Parathyroid adenoma (tissue), 2 donors: ENCODE measurements around the gene TDRD9.

Experiments
- H2AFZ ChIP-seq: fragments of 300-600 bp; sonication (generic); one replicate; pipeline ENCODE4 v1.7.0; 2017; ENCODE audit warnings: antibody characterized with exemption, mild to moderate bottlenecking
- H3K27ac ChIP-seq: fragments of 300-600 bp; sonication (generic); one replicate; pipeline ENCODE4 v1.7.0; 2017
- H3K27me3 ChIP-seq: fragments of 300-600 bp; sonication (generic); one replicate; pipeline ENCODE4 v1.7.0; 2017; ENCODE audit warnings: low read length; ENCODE audit not compliant: control insufficient read depth, insufficient read depth
- H3K36me3 ChIP-seq: fragments of 300-600 bp; sonication (generic); one replicate; pipeline ENCODE4 v1.7.0; 2017; ENCODE audit warnings: low read length; ENCODE audit not compliant: control insufficient read depth, insufficient read depth
- H3K4me1 ChIP-seq: fragments of 300-600 bp; sonication (generic); one replicate; pipeline ENCODE4 v1.7.0; 2017; ENCODE audit warnings: control low read depth
- H3K4me2 ChIP-seq: fragments of 300-600 bp; sonication (generic); one replicate; pipeline ENCODE4 v1.7.0; 2017; ENCODE audit warnings: low read length
- H3K4me3 ChIP-seq: fragments of 300-600 bp; sonication (generic); one replicate; pipeline ENCODE4 v1.7.0; 2017; ENCODE audit warnings: low read depth, low read length
- H3K79me2 ChIP-seq: fragments of 300-600 bp; sonication (generic); one replicate; pipeline ENCODE4 v1.7.0; 2017; ENCODE audit warnings: control low read depth
- H3K9ac ChIP-seq: fragments of 300-600 bp; sonication (generic); one replicate; pipeline ENCODE4 v1.7.0; 2017; ENCODE audit warnings: mild to moderate bottlenecking
- H3K9me3 ChIP-seq: fragments of 300-600 bp; sonication (generic); one replicate; pipeline ENCODE4 v1.7.0; 2017; ENCODE audit warnings: low read length; ENCODE audit not compliant: control insufficient read depth
- TF ChIP-seq, protein P1 (sequence below): fragments of 300-600 bp; sonication (generic); IDR thresholded peaks from one replicate; pipeline ENCODE4 v1.7.0; 2017; ENCODE audit warnings: antibody characterized with exemption, mild to moderate bottlenecking
- donor health status: primary hyperparathyroidism.

TDRD9 gene

DNA sequence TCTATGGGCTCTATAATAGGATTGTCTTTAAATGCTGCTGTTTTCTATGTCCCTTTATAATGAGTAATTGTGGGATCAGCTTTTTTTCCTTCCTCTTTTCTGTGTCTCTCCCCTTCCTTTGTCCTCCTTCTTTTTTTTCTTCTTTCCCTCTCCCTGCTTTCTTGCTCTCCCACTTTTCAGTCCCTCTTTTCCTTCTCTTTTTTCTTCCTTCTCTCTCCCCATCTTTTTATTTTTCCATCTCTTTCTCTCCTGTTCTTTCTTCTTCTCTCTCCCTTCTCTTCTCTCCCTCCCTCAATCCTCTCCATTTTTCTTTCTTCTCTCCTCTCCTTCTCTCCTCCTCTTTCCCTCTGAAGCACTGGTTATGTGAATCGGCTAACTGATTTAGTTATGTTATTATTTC, 76.6 kb downstream of the TDRD9 start:
- Histone ChIP-seq H3K4me1 (peaks cover 13% of the 10 kb centered on the region), H3K79me2 (no peaks in the 10 kb centered on the region), H3K9ac (no peak overlapping the region), H3K9me3 (no peaks in the 10 kb centered on the region), H2AFZ (no peak overlapping the region), H3K27me3 (no peaks in the 10 kb centered on the region), H3K4me2 (no peak overlapping the region), H3K4me3 (no peak overlapping the region), H3K27ac (no peak overlapping the region), H3K36me3 (no peaks in the 10 kb centered on the region)
- TF ChIP-seq, protein P1, sequence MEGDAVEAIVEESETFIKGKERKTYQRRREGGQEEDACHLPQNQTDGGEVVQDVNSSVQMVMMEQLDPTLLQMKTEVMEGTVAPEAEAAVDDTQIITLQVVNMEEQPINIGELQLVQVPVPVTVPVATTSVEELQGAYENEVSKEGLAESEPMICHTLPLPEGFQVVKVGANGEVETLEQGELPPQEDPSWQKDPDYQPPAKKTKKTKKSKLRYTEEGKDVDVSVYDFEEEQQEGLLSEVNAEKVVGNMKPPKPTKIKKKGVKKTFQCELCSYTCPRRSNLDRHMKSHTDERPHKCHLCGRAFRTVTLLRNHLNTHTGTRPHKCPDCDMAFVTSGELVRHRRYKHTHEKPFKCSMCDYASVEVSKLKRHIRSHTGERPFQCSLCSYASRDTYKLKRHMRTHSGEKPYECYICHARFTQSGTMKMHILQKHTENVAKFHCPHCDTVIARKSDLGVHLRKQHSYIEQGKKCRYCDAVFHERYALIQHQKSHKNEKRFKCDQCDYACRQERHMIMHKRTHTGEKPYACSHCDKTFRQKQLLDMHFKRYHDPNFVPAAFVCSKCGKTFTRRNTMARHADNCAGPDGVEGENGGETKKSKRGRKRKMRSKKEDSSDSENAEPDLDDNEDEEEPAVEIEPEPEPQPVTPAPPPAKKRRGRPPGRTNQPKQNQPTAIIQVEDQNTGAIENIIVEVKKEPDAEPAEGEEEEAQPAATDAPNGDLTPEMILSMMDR = no peak

DNA sequence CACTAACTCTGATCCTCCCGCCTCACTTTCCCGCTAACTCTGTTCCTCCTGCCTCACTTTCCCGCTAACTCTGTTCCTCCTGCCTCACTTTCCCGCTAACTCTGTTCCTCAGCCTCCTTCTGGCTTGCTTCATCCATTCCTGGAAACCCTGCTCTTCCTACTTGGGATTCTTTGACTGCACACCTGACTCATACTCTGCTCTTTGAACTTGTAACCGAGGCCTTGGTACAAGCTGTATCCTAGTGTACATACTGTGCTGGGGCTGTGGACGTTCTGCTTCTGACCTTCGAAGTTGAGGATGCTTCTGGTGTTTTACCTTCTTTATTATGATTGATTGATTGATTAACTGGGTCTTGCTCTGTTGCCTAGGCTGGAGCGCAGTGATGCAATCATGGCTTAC, 77.2 kb downstream of the TDRD9 start:
- TF ChIP-seq, protein P1 = no peak
- no peak overlapping the region for H2AFZ ChIP-seq

DNA sequence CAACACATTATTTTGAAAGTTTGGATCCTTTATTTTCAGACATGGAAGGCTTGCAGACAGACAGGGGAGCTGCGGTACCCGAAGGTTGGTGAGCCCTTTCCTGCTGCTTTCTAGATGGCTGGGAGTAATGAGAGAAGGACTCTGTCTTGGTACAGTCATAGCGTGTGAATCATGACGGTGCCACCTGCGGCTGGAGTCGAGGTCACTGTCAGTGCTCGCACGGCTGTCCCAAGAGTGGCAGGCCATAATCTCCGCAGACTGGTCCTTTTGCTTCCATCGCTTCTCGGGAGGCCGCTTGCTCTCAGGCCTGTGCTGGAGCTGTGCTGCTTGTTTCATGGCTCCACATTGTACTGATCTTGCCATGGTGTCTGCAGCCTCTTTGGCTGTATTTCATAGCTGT, 78.9 kb downstream of the TDRD9 start:
- no peaks in the 10 kb centered on the region for H3K9me3 ChIP-seq
- no peak overlapping the region for H3K4me2 ChIP-seq
- H3K4me1 ChIP-seq = peaks cover 18% of the 10 kb centered on the region
- TF ChIP-seq, protein P1 = no peak
- H3K79me2 ChIP-seq = no peaks in the 10 kb centered on the region
- H3K27ac ChIP-seq = no peak overlapping the region
- H3K27me3 ChIP-seq = no peaks in the 10 kb centered on the region
- no peaks in the 10 kb centered on the region for H3K36me3 ChIP-seq
- H3K9ac ChIP-seq = no peak overlapping the region
- H3K4me3 ChIP-seq = no peak overlapping the region
- no peak overlapping the region for H2AFZ ChIP-seq

More for the DNA sequence above, 77.2 kb downstream of the TDRD9 start:
- H3K36me3 ChIP-seq = no peaks in the 10 kb centered on the region
- H3K27me3 ChIP-seq = no peaks in the 10 kb centered on the region
- peaks cover 13% of the 10 kb centered on the region for H3K4me1 ChIP-seq
- H3K4me3 ChIP-seq = no peak overlapping the region
- H3K9ac ChIP-seq = no peak overlapping the region
- H3K4me2 ChIP-seq = no peak overlapping the region
- no peak overlapping the region for H3K27ac ChIP-seq
- H3K79me2 ChIP-seq = no peaks in the 10 kb centered on the region
- no peaks in the 10 kb centered on the region for H3K9me3 ChIP-seq

DNA sequence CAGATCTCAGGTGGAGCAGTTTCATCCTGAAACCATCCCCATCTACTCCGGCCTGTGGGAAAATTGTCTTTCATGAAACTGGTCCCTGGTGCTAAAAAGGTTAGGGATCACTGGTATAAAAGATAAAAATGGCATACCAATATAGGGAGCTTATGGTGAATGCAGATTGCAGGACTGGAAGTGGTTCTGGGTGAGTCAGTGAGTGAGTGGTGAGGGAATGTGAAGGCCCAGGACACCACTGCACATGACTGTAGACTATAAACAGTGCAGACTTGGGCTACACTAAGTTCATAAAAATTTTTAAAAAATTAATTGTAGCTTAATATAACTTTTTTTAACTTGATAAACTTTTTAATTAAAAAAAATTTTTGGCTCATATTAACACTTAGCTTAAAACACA, 81.0 kb downstream of the TDRD9 start:
- H3K36me3 ChIP-seq = no peaks in the 10 kb centered on the region
- H3K27ac ChIP-seq = no peak overlapping the region
- TF ChIP-seq, protein P1 = no peak
- H3K4me2 ChIP-seq = no peak overlapping the region
- H3K4me1 ChIP-seq = peaks cover 14% of the 10 kb centered on the region
- no peak overlapping the region for H3K9ac ChIP-seq
- no peaks in the 10 kb centered on the region for H3K27me3 ChIP-seq
- no peaks in the 10 kb centered on the region for H3K9me3 ChIP-seq
- no peak overlapping the region for H2AFZ ChIP-seq
- no peaks in the 10 kb centered on the region for H3K79me2 ChIP-seq
- no peak overlapping the region for H3K4me3 ChIP-seq

DNA sequence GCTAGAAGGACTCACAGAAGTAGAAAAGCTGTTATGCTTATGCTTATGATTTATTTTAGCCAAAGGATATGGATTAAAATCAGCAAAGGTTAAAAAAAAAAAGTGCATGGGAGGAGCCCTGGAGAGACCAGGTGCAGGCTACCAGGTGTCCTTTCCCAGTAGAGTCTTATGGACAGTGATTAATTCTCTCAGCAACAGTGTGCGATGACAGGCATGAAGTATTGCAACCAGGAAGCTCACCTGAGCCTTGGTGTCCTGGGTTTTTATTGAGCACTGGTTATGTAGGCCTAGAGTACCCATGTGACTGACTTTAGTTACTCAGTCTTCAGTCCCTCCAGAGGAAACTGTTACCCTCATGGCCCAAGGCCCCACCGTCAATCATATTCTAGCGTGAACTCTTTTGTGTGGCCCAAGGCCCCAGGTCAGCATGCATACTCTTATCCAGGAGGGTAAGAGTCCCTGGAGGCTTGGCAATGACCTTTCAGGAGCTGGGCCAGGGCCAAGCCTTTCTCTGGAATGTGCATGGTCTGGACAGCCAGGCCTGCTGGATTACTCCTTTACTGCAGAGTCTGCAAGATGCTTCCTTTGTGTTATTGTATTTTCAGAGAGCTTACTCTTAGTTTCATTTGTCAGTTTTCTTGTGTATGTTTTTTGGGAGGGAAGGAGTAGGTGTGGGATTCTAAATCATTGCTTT, 83.7 kb downstream of the TDRD9 start:
- H3K36me3 ChIP-seq = no peaks in the 10 kb centered on the region
- no peaks in the 10 kb centered on the region for H3K9me3 ChIP-seq
- H3K4me2 ChIP-seq = no peak overlapping the region
- no peak overlapping the region for H3K4me3 ChIP-seq
- no peaks in the 10 kb centered on the region for H3K27me3 ChIP-seq
- peaks cover 35% of the 10 kb centered on the region for H3K4me1 ChIP-seq
- peak overlapping the region; percentile 47 for H2AFZ ChIP-seq
- H3K27ac ChIP-seq = peak overlapping the region; percentile 69
- TF ChIP-seq, protein P1 = no peak
- H3K9ac ChIP-seq = no peak overlapping the region
- no peaks in the 10 kb centered on the region for H3K79me2 ChIP-seq
